LNCAP (cell line): ENCODE measurements around the gene ARHGEF33.

Experiments used
- CTCF ChIP-seq: fragments of 450-650 bp; IDR thresholded peaks from 2 replicates; pipeline ENCODE4 v1.5.1; 2017; ENCODE audit warnings: mild to moderate bottlenecking

Gene ARHGEF33

DNA sequence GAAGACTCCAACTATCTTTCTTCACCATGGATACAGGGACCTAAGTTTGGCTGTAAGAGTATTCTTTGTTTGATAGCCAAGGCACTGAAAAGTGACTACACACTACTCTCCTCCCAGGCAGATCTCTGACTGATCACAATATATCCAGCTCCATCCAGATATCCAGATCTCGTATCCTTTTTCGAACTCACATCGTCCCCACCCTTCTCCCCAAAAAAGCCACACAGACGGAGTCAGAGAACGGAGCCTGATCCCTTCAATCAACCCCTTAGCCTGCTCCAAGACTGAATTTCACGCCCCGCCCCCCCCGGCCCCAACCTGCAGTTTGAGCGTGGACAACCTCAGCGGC is 14.5 kb upstream of the ARHGEF33 start:
- no peak for TF ChIP-seq CTCF

GRCh38 chr2:38875576-38876367 is 13.9 kb upstream of the ARHGEF33 start, which contains the start of the genes DHX57 and MORN2:
TSS of gene DHX57 (minus strand) at chr2:38875934. CDS start at chr2:38868405, 7,529 bp downstream.
TSS of gene MORN2 (plus strand) at chr2:38875976.
- TF ChIP-seq CTCF, result no peak

DNA sequence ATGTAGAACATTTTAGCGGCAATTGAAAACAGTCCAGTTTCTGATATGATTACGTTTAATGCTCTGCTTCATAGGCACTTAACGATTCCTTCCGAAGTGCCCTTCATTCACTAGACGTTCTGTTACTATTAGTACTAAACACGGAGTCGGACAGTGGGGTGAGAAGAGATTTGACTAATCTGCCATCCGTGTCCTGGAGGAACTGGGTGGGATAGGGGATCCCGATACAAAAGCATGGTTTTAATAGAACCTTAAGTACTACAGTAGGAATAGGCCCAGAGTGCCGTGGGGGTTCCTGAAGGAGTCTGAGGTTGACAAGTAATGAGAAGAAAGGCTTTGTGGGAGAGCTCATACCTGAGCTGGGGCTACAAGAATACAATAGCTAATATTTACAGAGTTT is 13.3 kb upstream of the ARHGEF33 start:
- TF ChIP-seq CTCF, result no peak

DNA sequence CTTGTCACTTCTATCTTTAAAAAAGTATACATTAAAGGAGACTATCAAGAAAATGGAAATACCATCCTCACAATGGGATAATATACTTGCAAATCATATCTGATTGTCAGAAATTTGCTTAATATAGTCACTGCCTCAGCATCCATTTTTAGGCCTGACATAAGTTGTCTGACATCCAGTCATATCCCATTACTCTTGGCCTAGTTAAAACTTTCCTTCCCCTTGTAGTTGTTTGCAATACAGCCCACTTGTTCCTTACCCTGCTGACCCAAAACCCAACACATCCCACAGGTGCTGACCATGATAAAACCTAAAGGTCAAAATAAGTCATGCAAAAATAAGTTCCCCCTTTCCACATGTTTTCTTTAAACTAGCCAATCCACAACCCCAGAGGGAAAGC is 3.6 kb upstream of the ARHGEF33 start:
- no peak for TF ChIP-seq CTCF

DNA sequence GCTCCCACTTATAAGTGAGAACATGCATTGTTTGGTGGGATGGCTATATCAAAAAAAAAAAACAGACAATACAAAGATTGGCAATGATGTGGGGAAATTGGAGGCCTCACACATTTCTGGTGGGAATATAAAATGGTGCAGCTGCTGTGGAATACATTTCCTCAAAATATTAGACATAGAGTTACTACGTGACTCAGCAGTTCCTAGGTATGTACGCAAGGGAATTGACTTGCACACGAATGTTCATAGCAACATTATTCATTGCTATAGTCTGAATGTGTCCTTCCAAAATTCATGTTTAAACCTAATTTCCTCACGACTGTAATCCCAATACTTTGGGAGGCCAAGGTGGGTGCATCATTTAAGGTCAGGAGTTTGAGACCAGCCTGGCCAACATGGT is 2.3 kb upstream of the ARHGEF33 start:
- no peak for TF ChIP-seq CTCF

DNA sequence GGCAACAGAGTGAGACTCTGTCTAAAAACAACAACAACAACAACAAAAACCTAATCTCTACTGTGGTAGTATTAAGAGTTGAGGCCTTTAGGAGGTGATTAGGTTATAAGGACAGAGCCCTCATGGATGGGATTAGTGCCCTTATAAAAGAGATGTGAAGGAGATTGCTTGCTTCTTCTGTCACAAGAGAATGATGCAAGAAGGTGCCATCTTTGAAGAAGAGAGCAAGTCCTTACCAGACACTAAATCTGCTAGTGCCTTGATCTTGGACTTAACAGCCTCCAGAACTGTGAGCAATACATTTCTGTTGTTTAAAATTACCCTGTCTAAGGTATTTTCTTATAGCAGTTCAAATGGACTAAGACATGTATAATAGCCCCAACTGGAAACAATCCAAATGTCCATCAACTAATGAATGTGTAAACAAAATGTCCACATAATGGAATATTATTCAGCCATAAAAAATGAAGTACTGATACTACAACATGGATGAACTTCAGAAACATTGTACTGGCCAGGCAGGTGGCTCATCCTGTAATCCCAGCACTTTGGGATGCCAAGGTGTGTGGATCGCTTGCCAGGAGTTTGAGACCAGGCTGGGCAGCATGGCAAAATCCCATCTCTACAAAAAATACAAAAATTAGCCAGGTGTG is 1.6 kb upstream of the ARHGEF33 start:
- TF ChIP-seq CTCF, result no peak

DNA sequence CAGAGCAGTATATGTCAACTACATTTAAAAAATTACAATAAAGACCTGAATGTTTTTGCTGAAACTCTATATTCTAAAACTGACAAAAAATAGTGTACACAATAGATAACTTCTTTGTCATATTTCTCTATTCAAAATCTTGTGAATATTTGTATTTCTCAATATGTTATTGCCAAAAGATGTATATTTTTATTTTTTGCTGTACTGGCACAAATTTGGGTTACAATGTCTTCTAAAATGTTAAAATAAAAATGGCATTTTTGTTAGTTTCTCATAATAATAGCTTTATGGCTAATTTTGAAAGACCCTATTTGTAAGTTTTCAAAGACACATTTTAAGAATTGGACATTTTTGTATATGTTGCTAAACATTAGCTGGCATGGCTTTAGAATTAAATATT is 630 bp upstream of the ARHGEF33 start:
- TF ChIP-seq CTCF, result no peak
